B cell (primary cell): ENCODE results near the gene SLC13A2. TPM values are rescaled to one million over a fixed set of nuclear protein-coding genes. Genes with fewer than 3 reads are reported as not detected.

Experiments
- ATAC-seq: fragments of 200-7000 bp; cut with Tn5 transposase; one replicate; pipeline ENCODE4 v1.10.0; 2021; ENCODE audit warnings: low read depth, mild to moderate bottlenecking, moderate number of reproducible peaks, moderate library complexity
- CTCF ChIA-PET: fragments of 350-600 bp; sonication (Branson Sonifier 250); formaldehyde crosslinking; loops from one replicate; lab custom pipeline; 2021; ENCODE audit warnings: antibody characterized with exemption, inconsistent platforms; lab: Charles Lee
- POLR2A ChIA-PET: fragments of 350-600 bp; sonication (Branson Sonifier 250); formaldehyde crosslinking; loops from one replicate; lab custom pipeline; 2021; ENCODE audit warnings: antibody characterized with exemption; lab: Charles Lee
- DNase-seq: peaks from one replicate; pipeline ENCODE4 v3.0.0; 2013
- H2AFZ ChIP-seq: 2 replicates; pipeline ENCODE4 v1.6.1; 2012; ENCODE audit warnings: mild to moderate bottlenecking, low read depth, low read length; ENCODE audit not compliant: insufficient read depth, poor library complexity, severe bottlenecking
- H3K27ac ChIP-seq, 2 donors: 1 replicate in 1 of 2; 2 replicates in 1 of 2; pipeline ENCODE4 v1.5.1; 2012 to 2013; ENCODE audit warnings: low read length in 2 of 2, mild to moderate bottlenecking in 2 of 2, moderate library complexity in 1 of 2
- H3K27me3 ChIP-seq, 4 experiments: fragments of 200-600 bp in 1 of 4; sonication (generic) in 1 of 4; replicated peaks in 1 of 4; 1 replicate in 2 of 4; 2 replicates in 2 of 4; pipeline versions ENCODE4 v1.6.1 to v1.7.0; 2013 to 2016; ENCODE audit warnings: low read length in 3 of 4, mild to moderate bottlenecking in 2 of 4, mixed read lengths in 1 of 4, moderate library complexity in 1 of 4; ENCODE audit not compliant: insufficient read depth in 4 of 4, control insufficient read depth in 3 of 4; ENCODE audit errors: control extremely low read depth in 1 of 4
- H3K36me3 ChIP-seq, 2 experiments: replicated peaks in 1 of 2; 1 replicate in 1 of 2; 2 replicates in 1 of 2; pipeline versions ENCODE4 v1.6.1 to v1.7.1; 2013; ENCODE audit warnings: low read length in 1 of 2; ENCODE audit not compliant: insufficient read depth in 2 of 2, control insufficient read depth in 1 of 2; ENCODE audit errors: control extremely low read depth in 1 of 2, extremely low read depth in 1 of 2
- H3K4me1 ChIP-seq, 2 donors: fragments of 200-600 bp in 1 of 2; sonication (generic) in 1 of 2; 1 replicate in 1 of 2; 2 replicates in 1 of 2; pipeline versions ENCODE4 v1.5.1 to v1.6.1; 2013 to 2017; ENCODE audit warnings: low read length in 2 of 2; ENCODE audit not compliant: control insufficient read depth in 2 of 2, insufficient read depth in 2 of 2
- H3K4me2 ChIP-seq: replicated peaks from 2 replicates; pipeline ENCODE3; 2012; ENCODE audit warnings: mild to moderate bottlenecking, low read depth, low read length; ENCODE audit not compliant: poor library complexity, severe bottlenecking
- H3K4me3 ChIP-seq, 5 experiments: fragments of 200-600 bp in 1 of 5; sonication (generic) in 1 of 5; 1 replicate in 3 of 5; 2 replicates in 2 of 5; pipeline versions ENCODE4 v1.5.1 to v1.7.0; 2011 to 2016; ENCODE audit warnings: low read length in 4 of 5, mild to moderate bottlenecking in 4 of 5, low read depth in 2 of 5, control low read depth in 1 of 5, moderate library complexity in 1 of 5; ENCODE audit not compliant: insufficient read depth in 1 of 5; ENCODE audit errors: control extremely low read depth in 1 of 5, extremely low read depth in 1 of 5
- H3K79me2 ChIP-seq: fragments of 200-600 bp; sonication (generic); one replicate; pipeline ENCODE4 v1.6.0; 2016; ENCODE audit warnings: low read length; ENCODE audit not compliant: control insufficient read depth, insufficient read depth
- H3K9ac ChIP-seq: fragments of 200-600 bp; sonication (generic); 2 replicates; pipeline ENCODE4 v1.6.1; 2017; ENCODE audit warnings: mild to moderate bottlenecking, low read length, moderate library complexity
- H3K9me3 ChIP-seq, 3 donors: one replicate each; pipeline versions ENCODE4 v1.6.1 to v1.7.1; 2013; ENCODE audit warnings: low read length in 2 of 3; ENCODE audit not compliant: control insufficient read depth in 2 of 3, insufficient read depth in 1 of 3; ENCODE audit errors: control extremely low read depth in 1 of 3
- H4K20me1 ChIP-seq: 2 replicates; pipeline ENCODE4 v1.6.0; 2012; ENCODE audit warnings: mild to moderate bottlenecking, low read length; ENCODE audit not compliant: insufficient read depth, control insufficient read depth, poor library complexity, severe bottlenecking
- H3K27ac Mint-ChIP-seq: one replicate; pipeline ENCODE4 v1.8.0; 2021; ENCODE audit warnings: mixed read lengths
- H3K27me3 Mint-ChIP-seq: one replicate; pipeline ENCODE4 v1.8.0; 2021; ENCODE audit warnings: mixed read lengths
- H3K4me1 Mint-ChIP-seq: one replicate; pipeline ENCODE4 v1.8.0; 2021; ENCODE audit warnings: mixed read lengths
- H3K4me3 Mint-ChIP-seq: one replicate; pipeline ENCODE4 v1.8.0; 2021; ENCODE audit warnings: mixed read lengths
- H3K9me3 Mint-ChIP-seq: one replicate; pipeline ENCODE4 v1.8.0; 2022; ENCODE audit warnings: mixed read lengths; ENCODE audit not compliant: insufficient read depth
- CTCF ChIP-seq: fragments of 200-600 bp; IDR thresholded peaks from one replicate; pipeline ENCODE4 v1.8.0; 2022; ENCODE audit warnings: antibody characterized with exemption, mild to moderate bottlenecking
- EZH2 ChIP-seq: IDR thresholded peaks from 2 replicates; pipeline ENCODE4 v1.6.1; 2012; ENCODE audit warnings: borderline replicate concordance, low read depth, mild to moderate bottlenecking, moderate library complexity, low read length; ENCODE audit not compliant: insufficient read depth, poor library complexity, severe bottlenecking
- WGBS: methylation state at CpG from one replicate; pipeline ENCODE4 v1.1.5; 2013; ENCODE audit warnings: missing lambda C conversion rate; ENCODE audit not compliant: insufficient coverage; 5-methylcytosine and 5-hydroxymethylcytosine counted together
- intact Hi-C: fragments of 100-400 bp; cut with micrococcal nuclease; formaldehyde crosslinking; loops from one replicate; pipeline ENCODE4 v1.10.0; 2022
- polyA plus RNA-seq: library from polyadenylated mRNA; depleted of rRNA; stranded (reverse); fragments of >200 nt; gene quantifications from 2 replicates; pipeline ENCODE4 v1.2.3, GENCODE V29; 2012
- total RNA-seq, 2 donors: library from RNA; stranded (reverse); fragments of 120-200 nt in 1 of 2; gene quantifications; 1 replicate in 1 of 2; 2 replicates in 1 of 2; pipeline versions ENCODE4 v1.2.3 to v1.2.4, GENCODE V29; 2013 to 2022

The SLC13A2 gene
- total and polyA plus RNA-seq, 2 donors (not counting 1 experiment from before 2014, with no cell fraction given) = not detected

GRCh38 chr17:28487881-28488532, 14.6 kb downstream of the SLC13A2 start:
- Mint-ChIP-seq H3K27ac (no peak overlapping the region), H3K9me3 (no peaks in the 10 kb centered on the region), H3K4me1 (peaks cover 7% of the 10 kb centered on the region), H3K27me3 (peaks cover 3% of the 10 kb centered on the region), H3K4me3 (no peak overlapping the region)
- WGBS = no CpG with 5 or more reads among the region's 5 CpGs
- no peaks in the 10 kb centered on the region for H3K36me3 ChIP-seq
- no peak for DNase-seq
- H3K27me3 ChIP-seq = no peaks in the 10 kb centered on the region
- intact Hi-C loops = no loop called here
- no peaks in the 10 kb centered on the region for H4K20me1 ChIP-seq
- CTCF ChIA-PET = no interaction called here
- H3K4me1 ChIP-seq = peaks cover 0 to 6% of the 10 kb centered on the region in 2 donors
- no peak for ATAC-seq
- H3K4me3 ChIP-seq = no peak overlapping the region
- no peak overlapping the region for H3K27ac ChIP-seq
- no peak for TF ChIP-seq EZH2
- no peak for TF ChIP-seq CTCF
- H3K79me2 ChIP-seq = no peaks in the 10 kb centered on the region
- H3K9ac ChIP-seq = no peak overlapping the region
- no peaks in the 10 kb centered on the region for H3K9me3 ChIP-seq
- H2AFZ ChIP-seq = no peak overlapping the region
- POLR2A ChIA-PET = no interaction called here
- no peak overlapping the region for H3K4me2 ChIP-seq

GRCh38 chr17:28488533-28489276, 15.3 kb downstream of the SLC13A2 start:
- DNase-seq (no peak), ATAC-seq (no peak)
- 96% methylated on average over 7 of the region's 7 CpGs for WGBS
- Histone ChIP-seq H3K9me3 (no peaks in the 10 kb centered on the region), H3K36me3 (no peaks in the 10 kb centered on the region), H3K4me3 (no peak overlapping the region), H3K4me2 (no peak overlapping the region), H4K20me1 (no peaks in the 10 kb centered on the region), H3K27me3 (no peaks in the 10 kb centered on the region), H3K9ac (no peak overlapping the region), H3K79me2 (no peaks in the 10 kb centered on the region), H3K4me1 (peaks cover 0 to 8% of the 10 kb centered on the region in 2 donors), H3K27ac (no peak overlapping the region), H2AFZ (no peak overlapping the region)
- no peak overlapping the region for H3K27ac Mint-ChIP-seq
- intact Hi-C loops = no loop called here
- TF ChIP-seq CTCF = no peak
- TF ChIP-seq EZH2 = no peak
- ChIA-PET CTCF (no interaction called here), POLR2A (no interaction called here)
- no peak overlapping the region for H3K4me3 Mint-ChIP-seq
- H3K27me3 Mint-ChIP-seq = peaks cover 3% of the 10 kb centered on the region
- no peaks in the 10 kb centered on the region for H3K9me3 Mint-ChIP-seq
- peaks cover 9% of the 10 kb centered on the region for H3K4me1 Mint-ChIP-seq
